H1 (cell line): ENCODE results near the gene CDHR2. TPM values are rescaled to one million over a fixed set of nuclear protein-coding genes. Genes with fewer than 3 reads are reported as not detected.

Source experiments
- CTCF ChIA-PET: fragments of 300-600 bp; sonication (Branson Sonifier 250); formaldehyde crosslinking; loops from one replicate; lab custom pipeline; 2021; ENCODE audit not compliant: partially characterized antibody; lab: Charles Lee
- POLR2A ChIA-PET: fragments of 300-600 bp; sonication (Branson Sonifier 250); formaldehyde crosslinking; loops from one replicate; lab custom pipeline; 2021; ENCODE audit warnings: inconsistent platforms; ENCODE audit not compliant: partially characterized antibody; lab: Charles Lee
- DNase-seq, 2 experiments: peaks; one replicate each; pipeline versions ENCODE4 v3.0.0 to v3.0.0-alpha.2; 2010 to 2022; ENCODE audit warnings: low spot score in 2 of 2, low read depth in 1 of 2, mixed read lengths in 1 of 2
- FAIRE-seq: peaks from 2 replicates; lab custom pipeline; 2011; peaks lifted over from hg19 to GRCh38; lab: Jason Lieb, UNC
- H2AFZ ChIP-seq: 2 replicates; pipeline ENCODE4 v1.8.1; 2012; ENCODE audit warnings: low read length, inconsistent platforms
- H2AK5ac ChIP-seq: 2 replicates; pipeline ENCODE4 v1.6.1; 2013; ENCODE audit warnings: low read depth, low read length
- H2BK120ac ChIP-seq: replicated peaks from 2 replicates; pipeline ENCODE3; 2013; ENCODE audit warnings: low read depth, low read length, inconsistent platforms
- H2BK12ac ChIP-seq: 2 replicates; pipeline ENCODE4 v1.6.1; 2013; ENCODE audit warnings: low read depth, low read length
- H2BK15ac ChIP-seq: 2 replicates; pipeline ENCODE4 v1.6.1; 2013; ENCODE audit warnings: low read length
- H2BK20ac ChIP-seq: 2 replicates; pipeline ENCODE4 v1.6.1; 2013; ENCODE audit warnings: low read length
- H2BK5ac ChIP-seq: 2 replicates; pipeline ENCODE4 v1.6.1; 2013; ENCODE audit warnings: low read depth, low read length
- H3K14ac ChIP-seq: 2 replicates; pipeline ENCODE4 v1.6.1; 2013; ENCODE audit warnings: inconsistent platforms; ENCODE audit not compliant: insufficient read length
- H3K18ac ChIP-seq: 2 replicates; pipeline ENCODE4 v1.6.1; 2013; ENCODE audit warnings: low read length; ENCODE audit errors: extremely low read depth
- H3K23ac ChIP-seq: 2 replicates; pipeline ENCODE4 v1.6.1; 2013; ENCODE audit warnings: inconsistent platforms; ENCODE audit not compliant: insufficient read length
- H3K23me2 ChIP-seq: 2 replicates; pipeline ENCODE4 v1.6.1; 2013; ENCODE audit warnings: low read depth, low read length
- H3K27ac ChIP-seq: 2 replicates; pipeline ENCODE4 v1.6.1; 2011; ENCODE audit warnings: low read depth, low read length, inconsistent platforms
- H3K27me3 ChIP-seq, 4 experiments: replicated peaks in 1 of 4; 1 replicate in 1 of 4; 2 replicates in 3 of 4; pipeline versions ENCODE4 v1.6.1 to v1.8.1; 2011 to 2013; ENCODE audit warnings: low read length in 3 of 4, mild to moderate bottlenecking in 3 of 4, inconsistent platforms in 2 of 4, mixed read lengths in 2 of 4, moderate library complexity in 1 of 4; ENCODE audit not compliant: control insufficient read depth in 3 of 4, insufficient read depth in 3 of 4; ENCODE audit errors: extremely low read depth in 1 of 4
- H3K36me3 ChIP-seq, 4 experiments: 2 replicates each; pipeline versions ENCODE4 v1.6.1 to v1.8.1; 2011 to 2013; ENCODE audit warnings: mild to moderate bottlenecking in 4 of 4, low read length in 3 of 4, moderate library complexity in 2 of 4, control low read depth in 1 of 4, inconsistent platforms in 1 of 4; ENCODE audit not compliant: insufficient read depth in 4 of 4, control insufficient read depth in 2 of 4
- H3K4ac ChIP-seq: replicated peaks from 2 replicates; pipeline ENCODE3; 2013; ENCODE audit warnings: low read length, low read depth, mixed read lengths, inconsistent platforms; ENCODE audit not compliant: insufficient read length
- H3K4me1 ChIP-seq, 4 experiments: replicated peaks in 1 of 4; 1 replicate in 1 of 4; 2 replicates in 3 of 4; pipeline versions ENCODE4 v1.6.1 to v1.8.1; 2011 to 2013; ENCODE audit warnings: low read length in 3 of 4, inconsistent platforms in 2 of 4, mixed read lengths in 1 of 4; ENCODE audit not compliant: insufficient read depth in 4 of 4, control insufficient read depth in 3 of 4
- H3K4me2 ChIP-seq, 2 experiments: 2 replicates each; pipeline versions ENCODE4 v1.6.1 to v1.8.1; 2011 to 2013; ENCODE audit warnings: low read depth in 2 of 2, low read length in 2 of 2, control low read depth in 1 of 2, inconsistent platforms in 1 of 2, mild to moderate bottlenecking in 1 of 2; ENCODE audit not compliant: insufficient read depth in 1 of 2
- H3K4me3 ChIP-seq, 4 experiments: fragments of 200-600, 300-600 bp in 1 of 4; sonication (generic), shearing (Covaris generic), sonication (Bioruptor Twin) in 1 of 4; 2 replicates each; pipeline versions ENCODE4 v1.5.1 to v1.8.1; 2011 to 2016; ENCODE audit warnings: low read length in 4 of 4, low read depth in 3 of 4, control low read depth in 2 of 4, inconsistent platforms in 2 of 4, mild to moderate bottlenecking in 2 of 4, mixed read lengths in 1 of 4, moderate library complexity in 1 of 4; ENCODE audit not compliant: insufficient read depth in 2 of 4; ENCODE audit errors: extremely low read depth in 1 of 4
- H3K56ac ChIP-seq: replicated peaks from 2 replicates; pipeline ENCODE3; 2013; ENCODE audit warnings: low read depth, mild to moderate bottlenecking, mixed read lengths, low read length, inconsistent platforms; ENCODE audit not compliant: insufficient read length
- H3K79me1 ChIP-seq: 2 replicates; pipeline ENCODE4 v1.6.1; 2013; ENCODE audit warnings: low read depth, low read length, control low read depth
- H3K79me2 ChIP-seq, 2 experiments: 2 replicates each; pipeline versions ENCODE4 v1.6.1 to v1.8.1; 2012 to 2013; ENCODE audit warnings: low read length in 2 of 2, mild to moderate bottlenecking in 2 of 2, inconsistent platforms in 1 of 2; ENCODE audit not compliant: insufficient read depth in 2 of 2, control insufficient read depth in 1 of 2
- H3K9ac ChIP-seq, 4 experiments: replicated peaks in 1 of 4; 1 replicate in 1 of 4; 2 replicates in 3 of 4; pipeline versions ENCODE4 v1.6.1 to v1.8.1; 2011 to 2013; ENCODE audit warnings: low read depth in 3 of 4, low read length in 3 of 4, control low read depth in 2 of 4, mild to moderate bottlenecking in 2 of 4, moderate library complexity in 2 of 4, inconsistent platforms in 1 of 4; ENCODE audit errors: extremely low read depth in 1 of 4
- H3K9me3 ChIP-seq, 2 experiments: 2 replicates each; pipeline versions ENCODE4 v1.6.1 to v1.8.1; 2012 to 2013; ENCODE audit warnings: mild to moderate bottlenecking in 2 of 2, moderate library complexity in 2 of 2, control low read depth in 1 of 2, inconsistent platforms in 1 of 2, low read depth in 1 of 2, low read length in 1 of 2, mixed read lengths in 1 of 2; ENCODE audit not compliant: insufficient read depth in 2 of 2
- H4K20me1 ChIP-seq, 2 experiments: replicated peaks in 1 of 2; 2 replicates each; pipeline versions ENCODE3 to v1.8.1; 2011 to 2013; ENCODE audit warnings: inconsistent platforms in 2 of 2, low read length in 2 of 2, mild to moderate bottlenecking in 1 of 2; ENCODE audit not compliant: insufficient read depth in 2 of 2, control insufficient read depth in 1 of 2
- H4K5ac ChIP-seq: 2 replicates; pipeline ENCODE4 v1.6.1; 2013; ENCODE audit warnings: low read length, low read depth, mixed read lengths, inconsistent platforms; ENCODE audit not compliant: insufficient read length
- H4K8ac ChIP-seq: 2 replicates; pipeline ENCODE4 v1.8.0; 2013; ENCODE audit warnings: mild to moderate bottlenecking, moderate library complexity, low read length, inconsistent platforms; ENCODE audit not compliant: insufficient read depth; ENCODE audit errors: extremely low read depth
- H4K91ac ChIP-seq: replicated peaks from 2 replicates; pipeline ENCODE3; 2013; ENCODE audit warnings: low read length, mixed read lengths, inconsistent platforms; ENCODE audit not compliant: insufficient read length
- BRCA1 ChIP-seq: IDR thresholded peaks from 2 replicates; pipeline ENCODE4 v1.6.1; 2012; ENCODE audit warnings: low read depth, low read length, improper control_type of control experiment
- GABPA ChIP-seq: IDR thresholded peaks from 2 replicates; pipeline ENCODE4 v1.6.1; 2011; ENCODE audit warnings: mild to moderate bottlenecking, low read length, moderate library complexity, borderline replicate concordance; ENCODE audit not compliant: insufficient read depth
- SAP30 ChIP-seq: fragments of 300-600 bp; sonication (generic); IDR thresholded peaks from 2 replicates; pipeline ENCODE4 v1.7.1; 2012; ENCODE audit warnings: low read length, moderate library complexity, mild to moderate bottlenecking, inconsistent platforms; ENCODE audit not compliant: insufficient read depth, insufficient replicate concordance
- TEAD4 ChIP-seq: IDR thresholded peaks from 2 replicates; pipeline ENCODE4 v1.6.1; 2012; ENCODE audit warnings: low read depth, low read length, inconsistent platforms, mixed read lengths
- WGBS, 2 experiments: shearing (Covaris generic) in 1 of 2; methylation state at CpG; one replicate each; pipeline versions ENCODE4 v1.1.6 to v1.1.7; 2013 to 2015; ENCODE audit warnings: low lambda C conversion rate in 2 of 2, mixed read lengths in 2 of 2, inconsistent platforms in 1 of 2, low coverage in 1 of 2, missing lambda C conversion rate in 1 of 2; ENCODE audit not compliant: insufficient replicate concordance in 2 of 2, insufficient coverage in 1 of 2, insufficient read length in 1 of 2; ENCODE audit errors: extremely low coverage in 1 of 2, missing lambda C conversion rate in 1 of 2; 5-methylcytosine and 5-hydroxymethylcytosine counted together
- polyA plus RNA-seq, 7 experiments: library from polyadenylated mRNA; depleted of rRNA in 3 of 7; stranded (reverse) in 5 of 7; unstranded in 2 of 7; fragments of >200 nt in 5 of 7; fragments of 200-250 nt in 2 of 7; gene quantifications; 1 replicate in 5 of 7; 2 replicates in 1 of 7; 4 replicates in 1 of 7; pipeline versions ENCODE4 v1.2.1 to v1.2.3, GENCODE V29; 2011 to 2013; ENCODE audit warnings: missing spikeins in 2 of 7, mixed read lengths in 2 of 7
- total RNA-seq: library from RNA; stranded (reverse); fragmentation: NEBNext Ultra II Directional; extraction: Animal tissue kit (Norgen Biotek cat#: 25700); gene quantifications from 2 replicates; pipeline ENCODE4 v1.2.1, GENCODE V29; 2021

The CDHR2 gene
- total and polyA plus RNA-seq, 2 of the 8 experiments (the other 6 are each of a cell fraction or from before 2014, with no cell fraction given) = 0.02 to 0.43 TPM

GRCh38 chr5:176508603-176509002 is 40.5 kb upstream of the CDHR2 start:
- DNase-seq (no peak), FAIRE-seq (no peak)
- Histone ChIP-seq H3K27me3 (no peaks in the 10 kb centered on the region), H3K4ac (no peak overlapping the region), H2BK12ac (no peak overlapping the region), H3K9ac (no peak overlapping the region), H3K4me3 (no peak overlapping the region), H3K4me1 (no peaks in the 10 kb centered on the region), H3K23me2 (no peaks in the 10 kb centered on the region), H3K36me3 (peaks cover 11 to 40% (median 20%) of the 10 kb centered on the region in 4 experiments), H2BK15ac (no peak overlapping the region), H4K20me1 (peaks cover 0 to 1% of the 10 kb centered on the region in 2 experiments), H2AK5ac (no peak overlapping the region), H3K9me3 (no peaks in the 10 kb centered on the region), H3K14ac (no peak overlapping the region), H2AFZ (no peak overlapping the region), H2BK20ac (no peak overlapping the region), H3K23ac (no peak overlapping the region), H3K4me2 (no peak overlapping the region), H3K79me1 (no peaks in the 10 kb centered on the region), H4K8ac (no peak overlapping the region), H3K79me2 (no peaks in the 10 kb centered on the region), H4K91ac (no peak overlapping the region), H3K56ac (no peak overlapping the region), H3K18ac (no peak overlapping the region), H2BK120ac (no peak overlapping the region), H2BK5ac (no peak overlapping the region), H4K5ac (no peak overlapping the region), H3K27ac (no peak overlapping the region)
- POLR2A ChIA-PET = interaction anchor here (0.7 to 26.0 kb wide), 5 partner anchors 9 to 146 kb away, joined by 3 to 458 read pairs (median 3); partner anchors contain the start of gene RNF44
- CTCF ChIA-PET = interaction anchor here (0.7 to 1.1 kb wide), 4 partner anchors 12 to 111 kb away, joined by 3 to 5 read pairs (median 4); no protein-coding TSS in a partner anchor
- WGBS, 2 experiments = 94% methylated on average over 4 of the region's 4 CpGs; no CpG with 5 or more reads in 1 of the 2 experiments
- TF ChIP-seq BRCA1 (no peak), SAP30 (no peak), TEAD4 (no peak), GABPA (no peak)
